K562 (cell line): ENCODE results near the gene MERTK. TPM values are rescaled to one million over a fixed set of nuclear protein-coding genes. Genes with fewer than 3 reads are reported as not detected.
A peak's percentile ranks its signal among the peaks of the same experiment; 100 is the strongest.

Source experiments
- COPS2 ChIP-seq: fragments of 450-650 bp; conservative IDR thresholded peaks from 2 replicates; pipeline ENCODE4 v1.6.1; 2016; ENCODE audit warnings: mild to moderate bottlenecking, moderate library complexity
- ELF1 ChIP-seq: fragments of 200-800 bp; sonication (Bioruptor generic); IDR thresholded peaks from 2 replicates; pipeline ENCODE4 v1.6.1; 2016; ENCODE audit warnings: missing genetic modification characterization, missing compliant biosample characterization
- EP300 ChIP-seq: IDR thresholded peaks from 2 replicates; pipeline ENCODE4 v1.6.1; 2012; ENCODE audit warnings: low read length, improper control_type of control experiment
- FOXM1 ChIP-seq, 2 experiments: fragments of 450-650 bp in 1 of 2; sonication (generic) in 1 of 2; formaldehyde crosslinking in 1 of 2; IDR thresholded peaks; 2 replicates each; pipeline versions ENCODE4 v1.6.1 to v1.9.0; 2017 to 2022; ENCODE audit warnings: low read depth in 2 of 2, mild to moderate bottlenecking in 2 of 2, missing genetic modification reagents in 1 of 2, moderate library complexity in 1 of 2
- HLTF ChIP-seq: fragments of 450-650 bp; IDR thresholded peaks from 2 replicates; pipeline ENCODE4 v1.6.1; 2016
- MEF2D ChIP-seq: conservative IDR thresholded peaks from 2 replicates; pipeline ENCODE4 v1.6.1; 2016; ENCODE audit warnings: low read depth, missing genetic modification characterization, missing compliant biosample characterization
- SP1 ChIP-seq: sonication (generic); formaldehyde crosslinking; IDR thresholded peaks from 2 replicates; pipeline ENCODE4 v1.8.1; 2022; ENCODE audit warnings: mild to moderate bottlenecking, missing genetic modification reagents
- SRF ChIP-seq, 2 experiments: fragments of 250-450, 450-650 bp in 1 of 2; sonication (Bioruptor Pico) in 1 of 2; sonication (generic) in 1 of 2; formaldehyde crosslinking; IDR thresholded peaks; 2 replicates each; pipeline versions ENCODE4 v1.5.0 to v1.5.1; 2020 to 2022; ENCODE audit warnings: mild to moderate bottlenecking in 1 of 2, missing genetic modification reagents in 1 of 2
- polyA plus RNA-seq, 8 experiments: library from polyadenylated mRNA; depleted of rRNA in 4 of 8; stranded (reverse) in 5 of 8; unstranded in 3 of 8; fragments of >200 nt; fragmentation: Nextera tagmentation in 2 of 8; fragmentation: Illumina TruSeq in 1 of 8; extraction: Ambion mirVana in 2 of 8; extraction: Trizol in 1 of 8; gene quantifications; 2 replicates each; pipeline versions ENCODE4 v1.2.1 to v1.2.3, GENCODE V29; 2011 to 2014; ENCODE audit warnings: inconsistent platforms in 1 of 8, missing spikeins in 1 of 8
- total RNA-seq, 7 experiments: library from RNA; depleted of rRNA in 6 of 7; stranded (reverse); fragments of >200 nt in 6 of 7; fragmentation: Illumina TruSeq in 2 of 7; extraction: Trizol in 2 of 7; gene quantifications; 2 replicates each; pipeline versions ENCODE4 v1.2.1 to v1.2.3, GENCODE V29; 2011 to 2021; ENCODE audit warnings: low replicate concordance in 1 of 7
- TF ChIP-seq, protein P1 (sequence below): fragments of 250-450 bp; sonication (Bioruptor Pico); IDR thresholded peaks from 2 replicates; pipeline ENCODE4 v1.9.0; 2021; ENCODE audit warnings: mild to moderate bottlenecking, inconsistent platforms
- TF ChIP-seq, protein P2 (sequence below): fragments of 450-650 bp; IDR thresholded peaks from 2 replicates; pipeline ENCODE4 v1.6.1; 2016
- TF ChIP-seq, protein P3 (sequence below): sonication (generic); formaldehyde crosslinking; IDR thresholded peaks from 2 replicates; pipeline ENCODE4 v1.8.0; 2022; ENCODE audit warnings: missing genetic modification reagents, mild to moderate bottlenecking, borderline replicate concordance
- TF ChIP-seq, protein P4 (sequence below): fragments of 450-650 bp; IDR thresholded peaks from 2 replicates; pipeline ENCODE4 v1.6.1; 2014; ENCODE audit warnings: low read depth, mild to moderate bottlenecking, moderate library complexity, borderline replicate concordance
- TF ChIP-seq, protein P5 (sequence below), 2 experiments: IDR thresholded peaks in 1 of 2; conservative IDR thresholded peaks in 1 of 2; 2 replicates each; pipeline ENCODE4 v1.6.1; 2016; ENCODE audit warnings: low read depth in 2 of 2, mild to moderate bottlenecking in 1 of 2, missing compliant biosample characterization in 1 of 2, missing genetic modification characterization in 1 of 2, moderate library complexity in 1 of 2
- TF ChIP-seq, protein P6 (sequence below): fragments of 450-650 bp; IDR thresholded peaks from 2 replicates; pipeline ENCODE4 v1.6.1; 2017; ENCODE audit warnings: mild to moderate bottlenecking, moderate library complexity

MERTK gene
- total and polyA plus RNA-seq, 9 of the 15 experiments (the other 6 are each of a cell fraction or from before 2014, with no cell fraction given) = 0.23 to 1.6 (median 0.74) TPM

DNA sequence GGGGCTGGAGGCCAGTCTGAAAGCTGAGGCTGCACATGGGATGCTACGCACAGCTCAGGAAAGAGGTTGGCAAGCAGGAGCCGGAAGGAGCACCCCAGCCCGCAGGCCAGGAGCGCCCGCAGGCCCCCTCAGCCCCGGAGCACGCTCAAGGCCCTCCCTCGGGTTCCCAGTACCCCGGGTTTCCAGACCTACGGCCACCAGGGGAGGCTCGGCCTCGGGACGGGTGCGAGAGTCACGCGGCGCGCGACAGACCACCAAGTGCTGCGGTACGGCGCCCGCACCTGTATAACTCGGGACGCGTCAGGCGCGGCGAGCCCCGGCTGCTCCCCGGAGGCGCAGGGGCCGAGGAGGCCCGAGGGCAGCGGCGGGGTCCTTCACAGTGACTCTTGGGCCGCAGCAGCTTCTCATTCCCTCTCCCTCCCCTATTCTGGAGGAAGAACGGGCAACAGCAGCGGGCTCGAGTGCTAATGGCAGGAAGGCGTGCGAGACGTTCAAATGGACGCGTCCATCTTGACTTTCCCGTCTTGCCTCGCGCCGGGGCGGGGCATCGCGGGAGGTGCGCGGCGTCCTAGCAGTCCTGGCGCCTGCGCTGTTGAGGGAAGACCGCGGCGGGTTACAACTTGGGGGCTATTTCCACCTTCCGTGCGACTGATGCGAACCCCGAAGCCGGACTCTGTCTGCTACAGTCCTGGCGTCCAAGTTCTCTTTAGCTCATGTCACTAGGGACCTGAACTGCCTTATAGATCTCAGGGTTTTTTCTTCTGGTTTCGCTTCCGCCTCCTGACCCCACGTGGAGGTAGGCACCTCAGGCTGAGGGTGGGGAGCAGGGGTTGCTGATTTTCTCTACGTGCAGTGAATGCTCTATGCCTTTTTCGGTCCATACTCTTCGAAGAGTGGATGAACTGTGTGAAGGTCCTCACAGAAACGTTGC, 14.5 kb upstream of the MERTK start, which contains the start of gene ANAPC1 (continued):
- TF ChIP-seq COPS2 (no peak), SRF (CRISPR knock-in tag; IDR thresholded peaks at IDR 0.05) (0 out of 4 replicates have a peak, but pooled peaks of 1 of the 2 experiments have one; percentile 48), ELF1 (tag) (peak; percentile 58; the same call in 1 of the 2 replicates), MEF2D (tag) (no peak), HLTF (no peak), SP1 (CRISPR knock-in tag) (peak; percentile 71), EP300 (no peak), FOXM1 (IDR thresholded peaks at IDR 0.05; ENCODE audit: low read depth) (no peak), FOXM1 (CRISPR knock-in tag; IDR thresholded peaks at IDR 0.05; ENCODE audit: low read depth) (peak; percentile 72)
- TF ChIP-seq, protein P1, sequence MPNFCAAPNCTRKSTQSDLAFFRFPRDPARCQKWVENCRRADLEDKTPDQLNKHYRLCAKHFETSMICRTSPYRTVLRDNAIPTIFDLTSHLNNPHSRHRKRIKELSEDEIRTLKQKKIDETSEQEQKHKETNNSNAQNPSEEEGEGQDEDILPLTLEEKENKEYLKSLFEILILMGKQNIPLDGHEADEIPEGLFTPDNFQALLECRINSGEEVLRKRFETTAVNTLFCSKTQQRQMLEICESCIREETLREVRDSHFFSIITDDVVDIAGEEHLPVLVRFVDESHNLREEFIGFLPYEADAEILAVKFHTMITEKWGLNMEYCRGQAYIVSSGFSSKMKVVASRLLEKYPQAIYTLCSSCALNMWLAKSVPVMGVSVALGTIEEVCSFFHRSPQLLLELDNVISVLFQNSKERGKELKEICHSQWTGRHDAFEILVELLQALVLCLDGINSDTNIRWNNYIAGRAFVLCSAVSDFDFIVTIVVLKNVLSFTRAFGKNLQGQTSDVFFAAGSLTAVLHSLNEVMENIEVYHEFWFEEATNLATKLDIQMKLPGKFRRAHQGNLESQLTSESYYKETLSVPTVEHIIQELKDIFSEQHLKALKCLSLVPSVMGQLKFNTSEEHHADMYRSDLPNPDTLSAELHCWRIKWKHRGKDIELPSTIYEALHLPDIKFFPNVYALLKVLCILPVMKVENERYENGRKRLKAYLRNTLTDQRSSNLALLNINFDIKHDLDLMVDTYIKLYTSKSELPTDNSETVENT (CRISPR knock-in tag) = peak; percentile 53; the same call in 1 of the 2 replicates
- TF ChIP-seq, protein P2, sequence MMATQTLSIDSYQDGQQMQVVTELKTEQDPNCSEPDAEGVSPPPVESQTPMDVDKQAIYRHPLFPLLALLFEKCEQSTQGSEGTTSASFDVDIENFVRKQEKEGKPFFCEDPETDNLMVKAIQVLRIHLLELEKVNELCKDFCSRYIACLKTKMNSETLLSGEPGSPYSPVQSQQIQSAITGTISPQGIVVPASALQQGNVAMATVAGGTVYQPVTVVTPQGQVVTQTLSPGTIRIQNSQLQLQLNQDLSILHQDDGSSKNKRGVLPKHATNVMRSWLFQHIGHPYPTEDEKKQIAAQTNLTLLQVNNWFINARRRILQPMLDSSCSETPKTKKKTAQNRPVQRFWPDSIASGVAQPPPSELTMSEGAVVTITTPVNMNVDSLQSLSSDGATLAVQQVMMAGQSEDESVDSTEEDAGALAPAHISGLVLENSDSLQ = peak; percentile 33
- TF ChIP-seq, protein P3, sequence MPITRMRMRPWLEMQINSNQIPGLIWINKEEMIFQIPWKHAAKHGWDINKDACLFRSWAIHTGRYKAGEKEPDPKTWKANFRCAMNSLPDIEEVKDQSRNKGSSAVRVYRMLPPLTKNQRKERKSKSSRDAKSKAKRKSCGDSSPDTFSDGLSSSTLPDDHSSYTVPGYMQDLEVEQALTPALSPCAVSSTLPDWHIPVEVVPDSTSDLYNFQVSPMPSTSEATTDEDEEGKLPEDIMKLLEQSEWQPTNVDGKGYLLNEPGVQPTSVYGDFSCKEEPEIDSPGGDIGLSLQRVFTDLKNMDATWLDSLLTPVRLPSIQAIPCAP = no peak
- TF ChIP-seq, protein P4, sequence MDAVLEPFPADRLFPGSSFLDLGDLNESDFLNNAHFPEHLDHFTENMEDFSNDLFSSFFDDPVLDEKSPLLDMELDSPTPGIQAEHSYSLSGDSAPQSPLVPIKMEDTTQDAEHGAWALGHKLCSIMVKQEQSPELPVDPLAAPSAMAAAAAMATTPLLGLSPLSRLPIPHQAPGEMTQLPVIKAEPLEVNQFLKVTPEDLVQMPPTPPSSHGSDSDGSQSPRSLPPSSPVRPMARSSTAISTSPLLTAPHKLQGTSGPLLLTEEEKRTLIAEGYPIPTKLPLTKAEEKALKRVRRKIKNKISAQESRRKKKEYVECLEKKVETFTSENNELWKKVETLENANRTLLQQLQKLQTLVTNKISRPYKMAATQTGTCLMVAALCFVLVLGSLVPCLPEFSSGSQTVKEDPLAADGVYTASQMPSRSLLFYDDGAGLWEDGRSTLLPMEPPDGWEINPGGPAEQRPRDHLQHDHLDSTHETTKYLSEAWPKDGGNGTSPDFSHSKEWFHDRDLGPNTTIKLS = peak; percentile 54; the same call in 1 of the 2 replicates
- TF ChIP-seq, protein P5, sequence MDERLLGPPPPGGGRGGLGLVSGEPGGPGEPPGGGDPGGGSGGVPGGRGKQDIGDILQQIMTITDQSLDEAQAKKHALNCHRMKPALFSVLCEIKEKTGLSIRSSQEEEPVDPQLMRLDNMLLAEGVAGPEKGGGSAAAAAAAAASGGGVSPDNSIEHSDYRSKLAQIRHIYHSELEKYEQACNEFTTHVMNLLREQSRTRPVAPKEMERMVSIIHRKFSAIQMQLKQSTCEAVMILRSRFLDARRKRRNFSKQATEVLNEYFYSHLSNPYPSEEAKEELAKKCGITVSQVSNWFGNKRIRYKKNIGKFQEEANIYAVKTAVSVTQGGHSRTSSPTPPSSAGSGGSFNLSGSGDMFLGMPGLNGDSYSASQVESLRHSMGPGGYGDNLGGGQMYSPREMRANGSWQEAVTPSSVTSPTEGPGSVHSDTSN (CRISPR knock-in tag; IDR thresholded peaks at IDR 0.05; ENCODE audit: low read depth) = no peak
- TF ChIP-seq, protein P5 (tag; conservative IDR thresholded peaks at IDR 0.05; ENCODE audit: low read depth) = no peak
- TF ChIP-seq, protein P6, sequence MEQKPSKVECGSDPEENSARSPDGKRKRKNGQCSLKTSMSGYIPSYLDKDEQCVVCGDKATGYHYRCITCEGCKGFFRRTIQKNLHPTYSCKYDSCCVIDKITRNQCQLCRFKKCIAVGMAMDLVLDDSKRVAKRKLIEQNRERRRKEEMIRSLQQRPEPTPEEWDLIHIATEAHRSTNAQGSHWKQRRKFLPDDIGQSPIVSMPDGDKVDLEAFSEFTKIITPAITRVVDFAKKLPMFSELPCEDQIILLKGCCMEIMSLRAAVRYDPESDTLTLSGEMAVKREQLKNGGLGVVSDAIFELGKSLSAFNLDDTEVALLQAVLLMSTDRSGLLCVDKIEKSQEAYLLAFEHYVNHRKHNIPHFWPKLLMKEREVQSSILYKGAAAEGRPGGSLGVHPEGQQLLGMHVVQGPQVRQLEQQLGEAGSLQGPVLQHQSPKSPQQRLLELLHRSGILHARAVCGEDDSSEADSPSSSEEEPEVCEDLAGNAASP = no peak
